ENCODE data around the gene RAMAC. TPM values are rescaled to one million over a fixed set of nuclear protein-coding genes. Genes with fewer than 3 reads are reported as not detected.

RAMAC gene
- polyA plus RNA-seq, 1 donor from 2014 or later: 116 TPM

GRCh38 chr15:82970078-82970686, 15.8 kb upstream of the RAMAC start (continued):
- no peak for TF ChIP-seq TAF1 (IDR thresholded peaks at IDR 0.05; ENCODE audit: low read depth)
- TF ChIP-seq MXI1 (conservative IDR thresholded peaks at IDR 0.05; ENCODE audit: poor library complexity, severe bottlenecking): no peak
- no peak for TF ChIP-seq EZH2 (IDR thresholded peaks at IDR 0.05; ENCODE audit: borderline replicate concordance, insufficient read depth, low read length, poor library complexity, severe bottlenecking)

DNA sequence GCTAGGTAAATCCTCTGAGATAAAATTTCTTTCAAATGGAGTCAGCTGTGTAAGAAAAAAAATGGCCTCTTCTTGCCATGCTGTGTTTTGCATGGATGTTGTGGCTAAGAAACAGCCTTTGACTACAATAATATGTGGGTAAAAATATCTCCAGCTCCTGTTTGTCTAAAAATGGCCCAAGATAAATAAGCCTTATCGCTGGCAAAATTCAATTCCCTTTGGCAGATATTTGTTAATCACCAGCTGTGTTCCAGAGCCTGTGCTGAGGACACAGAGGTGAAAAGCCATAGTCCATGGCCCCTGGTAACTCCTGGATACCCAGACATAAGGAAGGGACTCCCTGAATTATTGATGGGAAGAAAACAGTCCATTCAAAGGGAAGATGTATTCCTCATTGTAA, 15.3 kb upstream of the RAMAC start:
- no peak overlapping the region for H2AFZ ChIP-seq (ENCODE audit: low read depth, low read length)
- H3K9ac ChIP-seq (ENCODE audit: low read length): no peak overlapping the region
- no peaks in the 10 kb centered on the region for H3K27me3 ChIP-seq (ENCODE audit: insufficient read depth, low read depth, low read length)
- no peaks in the 10 kb centered on the region for H4K20me1 ChIP-seq (ENCODE audit: insufficient read depth)
- no peak overlapping the region for H3K4me2 ChIP-seq (ENCODE audit: low read length)
- H3F3A ChIP-seq (ENCODE audit: insufficient read depth, low read length, poor library complexity, severe bottlenecking): no peaks in the 10 kb centered on the region
- no peak overlapping the region for H3K4me3 ChIP-seq (ENCODE audit: low read length)
- no peaks in the 10 kb centered on the region for H3K79me2 ChIP-seq (replicated peaks; ENCODE audit: insufficient read depth, low read length)
- TF ChIP-seq SMC3 (conservative IDR thresholded peaks at IDR 0.05; ENCODE audit: poor library complexity) (no peak), EZH2 (IDR thresholded peaks at IDR 0.05; ENCODE audit: borderline replicate concordance, insufficient read depth, low read length, poor library complexity, severe bottlenecking) (no peak), EP300 (conservative IDR thresholded peaks at IDR 0.05; ENCODE audit: poor library complexity, severe bottlenecking) (no peak), TAF1 (IDR thresholded peaks at IDR 0.05; ENCODE audit: low read depth) (no peak), POLR2AphosphoS5 (IDR thresholded peaks at IDR 0.05) (no peak), MXI1 (conservative IDR thresholded peaks at IDR 0.05; ENCODE audit: poor library complexity, severe bottlenecking) (no peak), RAD21 (conservative IDR thresholded peaks at IDR 0.05) (no peak), CTCF (IDR thresholded peaks at IDR 0.05; ENCODE audit: poor library complexity, severe bottlenecking) (no peak), REST (IDR thresholded peaks at IDR 0.05; ENCODE audit: borderline replicate concordance) (no peak)
- no peaks in the 10 kb centered on the region for H3K9me2 ChIP-seq (ENCODE audit: insufficient read depth, low read length)
- no peaks in the 10 kb centered on the region for H3K36me3 ChIP-seq (ENCODE audit: insufficient read depth, low read length)
- H3K27ac ChIP-seq (ENCODE audit: low read length): no peak overlapping the region
- no peaks in the 10 kb centered on the region for H3K9me3 ChIP-seq (ENCODE audit: low read length)

DNA sequence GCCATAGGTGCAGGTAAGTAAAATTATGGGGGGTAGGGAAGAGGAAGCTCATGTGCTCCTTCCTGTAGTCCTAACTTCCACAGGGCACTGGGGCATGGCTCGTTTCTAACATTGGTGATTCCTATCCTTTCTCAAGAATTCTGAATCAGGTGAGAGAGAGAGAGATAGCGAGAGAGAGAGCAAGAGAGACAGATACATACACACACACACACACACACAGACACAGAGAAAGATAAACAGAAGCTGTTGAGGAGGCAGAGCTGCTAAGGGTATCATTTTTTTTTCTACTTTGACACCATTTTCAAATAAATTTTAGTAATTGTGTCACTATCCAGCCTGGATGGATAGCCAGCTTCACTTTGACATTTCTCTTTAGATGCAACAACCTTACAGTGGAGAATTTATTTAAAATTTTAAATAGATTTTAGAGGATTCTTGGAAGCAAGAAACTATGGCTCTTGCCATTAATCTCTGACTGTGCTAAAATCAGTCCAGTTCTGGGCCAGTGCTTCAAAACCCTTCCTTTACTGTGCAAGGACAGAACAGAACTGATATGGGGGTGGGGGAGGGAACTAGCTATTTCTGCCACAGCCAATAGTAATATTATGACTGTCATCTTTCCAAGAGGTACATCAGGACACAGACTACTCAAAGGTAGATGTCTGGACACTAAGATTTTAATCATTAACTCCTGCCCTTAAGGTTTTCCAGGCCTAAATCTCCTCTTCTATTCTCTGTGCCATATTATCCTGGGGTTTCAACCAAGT, 14.6 kb upstream of the RAMAC start:
- Histone ChIP-seq H4K20me1 (ENCODE audit: insufficient read depth) (no peaks in the 10 kb centered on the region), H3K4me2 (ENCODE audit: low read length) (no peak overlapping the region), H3K27ac (ENCODE audit: low read length) (no peak overlapping the region), H3K4me3 (ENCODE audit: low read length) (no peak overlapping the region), H3K79me2 (replicated peaks; ENCODE audit: insufficient read depth, low read length) (no peaks in the 10 kb centered on the region), H3F3A (ENCODE audit: insufficient read depth, low read length, poor library complexity, severe bottlenecking) (no peaks in the 10 kb centered on the region), H3K27me3 (ENCODE audit: insufficient read depth, low read depth, low read length) (no peaks in the 10 kb centered on the region), H3K36me3 (ENCODE audit: insufficient read depth, low read length) (no peaks in the 10 kb centered on the region), H3K9ac (ENCODE audit: low read length) (no peak overlapping the region), H3K9me2 (ENCODE audit: insufficient read depth, low read length) (no peaks in the 10 kb centered on the region), H3K9me3 (ENCODE audit: low read length) (no peaks in the 10 kb centered on the region), H2AFZ (ENCODE audit: low read depth, low read length) (no peak overlapping the region)
- TF ChIP-seq CTCF (IDR thresholded peaks at IDR 0.05; ENCODE audit: poor library complexity, severe bottlenecking) (no peak), EP300 (conservative IDR thresholded peaks at IDR 0.05; ENCODE audit: poor library complexity, severe bottlenecking) (no peak), TAF1 (IDR thresholded peaks at IDR 0.05; ENCODE audit: low read depth) (no peak), EZH2 (IDR thresholded peaks at IDR 0.05; ENCODE audit: borderline replicate concordance, insufficient read depth, low read length, poor library complexity, severe bottlenecking) (no peak), RAD21 (conservative IDR thresholded peaks at IDR 0.05) (no peak), MXI1 (conservative IDR thresholded peaks at IDR 0.05; ENCODE audit: poor library complexity, severe bottlenecking) (no peak), SMC3 (conservative IDR thresholded peaks at IDR 0.05; ENCODE audit: poor library complexity) (no peak), POLR2AphosphoS5 (IDR thresholded peaks at IDR 0.05) (no peak)
